ENCODE results near the gene PARP1.

- TF ChIP-seq EZH2 (IDR thresholded peaks at IDR 0.05; ENCODE audit: insufficient read depth, poor library complexity, severe bottlenecking) (no peak), EZH2phosphoT487 (IDR thresholded peaks at IDR 0.05; ENCODE audit: insufficient read depth, low read depth) (no peak)
Measured at GRCh38 chr1:226395753-226396152, 12.1 kb downstream of the PARP1 start.
